Upper lobe of left lung (tissue), 4 donors: ENCODE data around the gene SGMS1.

Experiments used
- CTCF ChIP-seq, 6 experiments: fragments of 450-650 bp in 4 of 6; fragments of 200-600 bp in 2 of 6; sonication (generic) in 2 of 6; IDR thresholded peaks; one replicate each; pipeline ENCODE4 v1.5.1; 2016 to 2019; ENCODE audit warnings: antibody characterized with exemption in 6 of 6
- EP300 ChIP-seq, 4 donors: sonication (generic); formaldehyde crosslinking; IDR thresholded peaks; one replicate each; pipeline ENCODE4 v1.5.1; 2017; ENCODE audit warnings: antibody characterized with exemption in 4 of 4, control low read depth in 2 of 4
- POLR2A ChIP-seq, 4 donors: fragments of 450-650 bp; IDR thresholded peaks; one replicate each; pipeline ENCODE4 v1.5.1; 2016 to 2017; ENCODE audit warnings: antibody characterized with exemption in 4 of 4, mild to moderate bottlenecking in 2 of 4

- TF ChIP-seq POLR2A (IDR thresholded peaks at IDR 0.05) (no peak), CTCF (IDR thresholded peaks at IDR 0.05) (no peak), EP300 (IDR thresholded peaks at IDR 0.05) (no peak)
Measured at GRCh38 chr10:50501924-50502452, 121.8 kb downstream of the SGMS1 start.
